Smooth muscle cell (in vitro differentiated cells): ENCODE data around the gene PLCB4. TPM values are rescaled to one million over a fixed set of nuclear protein-coding genes. Genes with fewer than 3 reads are reported as not detected.

Experiments
- DNase-seq: peaks from one replicate; lab custom pipeline; 2025; ENCODE audit not compliant: unreplicated experiment; lab: John Stamatoyannopoulos, UW
- H2AFZ ChIP-seq: fragments of 200-600 bp; sonication (generic); 2 replicates; pipeline ENCODE4 v1.6.0; 2016; ENCODE audit warnings: antibody characterized with exemption, low read depth, mild to moderate bottlenecking
- H3F3A ChIP-seq: fragments of 200-600 bp; sonication (generic); 2 replicates; pipeline ENCODE4 v1.6.0; 2017; ENCODE audit warnings: antibody characterized with exemption, low read depth
- H3K27ac ChIP-seq: fragments of 200-600 bp; sonication (generic); 2 replicates; pipeline ENCODE4 v1.5.1; 2016; ENCODE audit warnings: low read depth, mild to moderate bottlenecking
- H3K27me3 ChIP-seq: fragments of 200-600 bp; sonication (generic); 2 replicates; pipeline ENCODE4 v1.6.1; 2016; ENCODE audit warnings: low read depth, mild to moderate bottlenecking
- H3K36me3 ChIP-seq: fragments of 200-600 bp; sonication (generic); 2 replicates; pipeline ENCODE4 v1.5.1; 2016; ENCODE audit warnings: low read depth
- H3K4me1 ChIP-seq: fragments of 200-600 bp; sonication (generic); 2 replicates; pipeline ENCODE4 v1.5.1; 2016; ENCODE audit warnings: low read depth
- H3K4me2 ChIP-seq: fragments of 200-600 bp; sonication (generic); 2 replicates; pipeline ENCODE4 v1.6.0; 2016; ENCODE audit warnings: mild to moderate bottlenecking
- H3K4me3 ChIP-seq: fragments of 200-600 bp; sonication (generic); 2 replicates; pipeline ENCODE4 v1.5.1; 2016; ENCODE audit warnings: mild to moderate bottlenecking
- H3K79me2 ChIP-seq: fragments of 200-600 bp; sonication (generic); 2 replicates; pipeline ENCODE4 v1.6.0; 2016; ENCODE audit warnings: low read depth, mild to moderate bottlenecking
- H3K9ac ChIP-seq: fragments of 200-600 bp; sonication (generic); 2 replicates; pipeline ENCODE4 v1.6.0; 2016; ENCODE audit warnings: low read depth
- H3K9me3 ChIP-seq: fragments of 200-600 bp; sonication (generic); replicated peaks from 2 replicates; pipeline ENCODE4 v1.5.1; 2016; ENCODE audit warnings: low read depth
- H4K20me1 ChIP-seq: fragments of 200-600 bp; sonication (generic); 2 replicates; pipeline ENCODE4 v1.6.0; 2016; ENCODE audit warnings: low read depth
- CTCF ChIP-seq: fragments of 200-600 bp; sonication (generic); IDR thresholded peaks from 2 replicates; pipeline ENCODE4 v1.5.1; 2017; ENCODE audit warnings: borderline replicate concordance, mild to moderate bottlenecking, antibody characterized with exemption; ENCODE audit not compliant: insufficient read depth, poor library complexity, severe bottlenecking
- WGBS: methylation state at CpG from one replicate; pipeline ENCODE4 v1.1.7; 2016; ENCODE audit warnings: low lambda C conversion rate; 5-methylcytosine and 5-hydroxymethylcytosine counted together
- polyA plus RNA-seq: library from polyadenylated mRNA; unstranded; fragments of >200 nt; fragmentation: Nextera tagmentation; extraction: Ambion mirVana; gene quantifications from 2 replicates; pipeline ENCODE4 v1.2.1, GENCODE V29; 2016
- total RNA-seq: library from RNA; depleted of rRNA; stranded (reverse); fragments of >200 nt; gene quantifications from 2 replicates; pipeline ENCODE4 v1.2.3, GENCODE V29; 2014

PLCB4 gene
- total and polyA plus RNA-seq, 2 experiments from 2014 or later, result 3.0 to 5.3 TPM

GRCh38 chr20:9110916-9111432 is 42.1 kb downstream of the PLCB4 start:
- H3K27ac ChIP-seq, result no peak overlapping the region
- no peak overlapping the region for H3K4me2 ChIP-seq
- no peak overlapping the region for H3K4me3 ChIP-seq
- no peaks in the 10 kb centered on the region for H3K36me3 ChIP-seq
- no peak for TF ChIP-seq CTCF
- no peak for DNase-seq
- H3K9me3 ChIP-seq, result no peaks in the 10 kb centered on the region
- H3K27me3 ChIP-seq, result no peaks in the 10 kb centered on the region
- H4K20me1 ChIP-seq, result no peaks in the 10 kb centered on the region
- H3F3A ChIP-seq, result no peaks in the 10 kb centered on the region
- H3K4me1 ChIP-seq, result no peaks in the 10 kb centered on the region
- no peaks in the 10 kb centered on the region for H3K79me2 ChIP-seq
- H2AFZ ChIP-seq, result no peak overlapping the region
- 90% methylated on average over 3 of the region's 3 CpGs for WGBS
- H3K9ac ChIP-seq, result no peak overlapping the region

GRCh38 chr20:9112541-9113515 is 43.9 kb downstream of the PLCB4 start:
- no peak overlapping the region for H3K27ac ChIP-seq
- no peak overlapping the region for H3K9ac ChIP-seq
- no peaks in the 10 kb centered on the region for H4K20me1 ChIP-seq
- H3K79me2 ChIP-seq, result no peaks in the 10 kb centered on the region
- H2AFZ ChIP-seq, result no peak overlapping the region
- no peaks in the 10 kb centered on the region for H3K36me3 ChIP-seq
- TF ChIP-seq CTCF, result no peak
- H3K27me3 ChIP-seq, result no peaks in the 10 kb centered on the region
- H3F3A ChIP-seq, result no peaks in the 10 kb centered on the region
- no peaks in the 10 kb centered on the region for H3K9me3 ChIP-seq
- no peaks in the 10 kb centered on the region for H3K4me1 ChIP-seq
- no peak overlapping the region for H3K4me3 ChIP-seq
- WGBS, result 72% methylated on average over 6 of the region's 6 CpGs
- no peak overlapping the region for H3K4me2 ChIP-seq
- DNase-seq, result no peak

- H3K79me2 ChIP-seq, result no peaks in the 10 kb centered on the region
- no peak overlapping the region for H3K4me3 ChIP-seq
- no peaks in the 10 kb centered on the region for H4K20me1 ChIP-seq
- no peaks in the 10 kb centered on the region for H3F3A ChIP-seq
- no peak overlapping the region for H3K27ac ChIP-seq
- H3K9ac ChIP-seq, result no peak overlapping the region
- H3K9me3 ChIP-seq, result no peaks in the 10 kb centered on the region
- DNase-seq, result no peak
- H3K36me3 ChIP-seq, result no peaks in the 10 kb centered on the region
- no peaks in the 10 kb centered on the region for H3K4me1 ChIP-seq
- H2AFZ ChIP-seq, result no peak overlapping the region
- H3K4me2 ChIP-seq, result no peak overlapping the region
- TF ChIP-seq CTCF, result no peak
- WGBS, result 89% methylated on average over 4 of the region's 4 CpGs
- no peaks in the 10 kb centered on the region for H3K27me3 ChIP-seq
Measured at GRCh38 chr20:9114709-9115108, 45.8 kb downstream of the PLCB4 start.
